HG03342 (cell line): ENCODE measurements around the gene EMP3.
"Not testable (repeated sequence)": the region's sequence is repeated elsewhere in the genome, so short reads cannot be mapped to it uniquely, and the experiment has no call there.

Experiments
- ATAC-seq: cut with Tn5 transposase; IDR thresholded peaks from one replicate; pipeline ENCODE4 v1.9.1; 2021; ENCODE audit warnings: mild to moderate bottlenecking, moderate library complexity; ENCODE audit not compliant: unreplicated experiment

The EMP3 gene

GRCh38 chr19:48315712-48316111 is 9.6 kb upstream of the EMP3 start:
- ATAC-seq, result no peak

- not testable (repeated sequence) for ATAC-seq
Measured at GRCh38 chr19:48317708-48317960, 7.7 kb upstream of the EMP3 start.

- no peak for ATAC-seq
Measured at GRCh38 chr19:48318286-48318987, 6.9 kb upstream of the EMP3 start.

GRCh38 chr19:48319647-48320541 is 5.5 kb upstream of the EMP3 start:
- no peak for ATAC-seq

- peak; percentile 33 for ATAC-seq
Measured at GRCh38 chr19:48321372-48321621, 4.1 kb upstream of the EMP3 start.

GRCh38 chr19:48321622-48322591 is 3.4 kb upstream of the EMP3 start:
- ATAC-seq, result peak; percentile 59

GRCh38 chr19:48329167-48329891 is 4.0 kb downstream of the EMP3 start:
- no peak for ATAC-seq

GRCh38 chr19:48330012-48330681 is 4.8 kb downstream of the EMP3 start:
- ATAC-seq, result no peak

GRCh38 chr19:48332351-48332661 is 7.0 kb downstream of the EMP3 start:
- ATAC-seq, result no peak

GRCh38 chr19:48332662-48333466 is 7.5 kb downstream of the EMP3 start:
- peak; percentile 47 for ATAC-seq

- ATAC-seq, result peak; percentile 50
Measured at GRCh38 chr19:48333467-48334384, 8.4 kb downstream of the EMP3 start.

- ATAC-seq, result no peak
Measured at GRCh38 chr19:48338253-48338755, 13.0 kb downstream of the EMP3 start.

- no peak for ATAC-seq
Measured at GRCh38 chr19:48338802-48339503, 13.6 kb downstream of the EMP3 start.

GRCh38 chr19:48340995-48341394 is 15.6 kb downstream of the EMP3 start:
- ATAC-seq, result no peak

- no peak for ATAC-seq
Measured at GRCh38 chr19:48341515-48342413, 16.4 kb downstream of the EMP3 start.

- ATAC-seq, result no peak
Measured at GRCh38 chr19:48342414-48342738, 17.0 kb downstream of the EMP3 start.
